ENCODE measurements around the gene ERLEC1. TPM values are rescaled to one million over a fixed set of nuclear protein-coding genes. Genes with fewer than 3 reads are reported as not detected.

ERLEC1 gene
- total RNA-seq, 2 donors from 2014 or later = 43.8 to 86.7 TPM

DNA sequence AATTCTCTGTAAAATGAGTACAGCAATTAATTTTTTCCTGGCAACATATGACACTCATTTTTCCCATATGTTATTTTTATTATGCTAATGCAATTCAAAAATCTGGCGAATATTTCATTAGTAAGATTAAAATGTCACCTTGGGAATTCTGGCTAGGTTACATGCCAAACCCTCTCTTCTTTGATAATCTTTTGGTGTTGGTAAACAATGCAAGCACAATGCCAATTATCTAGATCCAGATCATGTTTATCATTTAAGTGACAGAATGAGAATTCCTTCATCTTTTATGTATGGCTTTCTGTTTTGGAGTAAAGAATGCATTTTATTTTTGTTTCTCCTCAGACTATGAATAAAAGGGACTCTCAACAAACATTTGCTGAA lies 39.2 kb downstream of the ERLEC1 start:
- Histone ChIP-seq H3K4me1 (peaks cover 14% of the 10 kb centered on the region), H3K27ac (peak overlapping the region in 3 of 4 donors; percentile 25 to 44 (median 33)), H3K9me3 (no peaks in the 10 kb centered on the region), H3K36me3 (replicated peaks in 1 of 2; ENCODE audit: insufficient read depth in 1 of 2, low read depth in 2 of 2) (no peaks in the 10 kb centered on the region), H3K27me3 (no peaks in the 10 kb centered on the region), H3K4me3 (no peak overlapping the region)
- no peak for TF ChIP-seq POLR2A (IDR thresholded peaks at IDR 0.05)
- TF ChIP-seq, protein P1, sequence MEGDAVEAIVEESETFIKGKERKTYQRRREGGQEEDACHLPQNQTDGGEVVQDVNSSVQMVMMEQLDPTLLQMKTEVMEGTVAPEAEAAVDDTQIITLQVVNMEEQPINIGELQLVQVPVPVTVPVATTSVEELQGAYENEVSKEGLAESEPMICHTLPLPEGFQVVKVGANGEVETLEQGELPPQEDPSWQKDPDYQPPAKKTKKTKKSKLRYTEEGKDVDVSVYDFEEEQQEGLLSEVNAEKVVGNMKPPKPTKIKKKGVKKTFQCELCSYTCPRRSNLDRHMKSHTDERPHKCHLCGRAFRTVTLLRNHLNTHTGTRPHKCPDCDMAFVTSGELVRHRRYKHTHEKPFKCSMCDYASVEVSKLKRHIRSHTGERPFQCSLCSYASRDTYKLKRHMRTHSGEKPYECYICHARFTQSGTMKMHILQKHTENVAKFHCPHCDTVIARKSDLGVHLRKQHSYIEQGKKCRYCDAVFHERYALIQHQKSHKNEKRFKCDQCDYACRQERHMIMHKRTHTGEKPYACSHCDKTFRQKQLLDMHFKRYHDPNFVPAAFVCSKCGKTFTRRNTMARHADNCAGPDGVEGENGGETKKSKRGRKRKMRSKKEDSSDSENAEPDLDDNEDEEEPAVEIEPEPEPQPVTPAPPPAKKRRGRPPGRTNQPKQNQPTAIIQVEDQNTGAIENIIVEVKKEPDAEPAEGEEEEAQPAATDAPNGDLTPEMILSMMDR (IDR thresholded peaks at IDR 0.05) = no peak
- intact Hi-C loops (cut with DNase I) = no loop called here
- DNase-seq = no peak
- ATAC-seq = no peak
- WGBS, 2 donors = 39 to 46% methylated on average over 1 of the region's 1 CpG

DNA sequence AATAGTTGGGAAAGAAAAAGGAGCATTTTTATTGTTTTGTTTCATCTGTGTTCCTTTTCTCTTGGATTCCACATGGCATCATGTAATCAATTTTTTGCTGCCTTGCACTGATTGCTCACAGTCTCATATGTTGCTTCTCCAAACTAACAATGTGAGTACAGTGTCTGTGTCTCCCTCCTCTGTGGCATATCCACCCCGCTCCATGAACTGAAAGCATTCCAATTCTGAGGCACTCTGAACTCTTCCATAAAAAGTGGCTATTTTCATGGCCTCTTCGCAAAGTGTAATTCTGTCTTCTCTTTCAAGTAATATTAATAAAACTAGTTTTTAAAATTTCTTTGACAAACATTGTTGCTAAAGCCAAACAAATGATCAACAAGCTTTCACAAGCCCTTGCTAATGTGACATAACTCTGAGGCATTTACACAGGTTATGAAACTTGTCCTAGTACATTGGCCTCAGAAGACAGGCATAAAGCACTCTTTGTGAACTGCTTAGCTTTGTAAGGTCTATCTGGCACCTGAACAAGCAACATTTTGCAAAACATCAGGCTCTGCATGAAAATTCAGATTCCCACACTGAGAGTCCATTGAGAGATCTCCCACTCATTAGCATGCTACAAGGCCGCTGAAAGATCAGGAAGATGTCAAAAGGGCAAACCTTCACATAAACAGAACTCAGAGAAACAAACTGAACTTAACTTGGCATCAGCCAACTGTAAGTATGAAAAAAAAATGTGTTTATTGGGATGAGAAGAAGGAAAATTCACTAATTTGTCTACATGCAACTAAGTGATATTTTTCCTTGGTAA lies 39.9 kb downstream of the ERLEC1 start:
- WGBS, 2 donors = 44 to 59% methylated on average over 3 of the region's 3 CpGs
- DNase-seq (peak in 1 of 4 donors; percentile 43), ATAC-seq (peak; percentile 85)

DNA sequence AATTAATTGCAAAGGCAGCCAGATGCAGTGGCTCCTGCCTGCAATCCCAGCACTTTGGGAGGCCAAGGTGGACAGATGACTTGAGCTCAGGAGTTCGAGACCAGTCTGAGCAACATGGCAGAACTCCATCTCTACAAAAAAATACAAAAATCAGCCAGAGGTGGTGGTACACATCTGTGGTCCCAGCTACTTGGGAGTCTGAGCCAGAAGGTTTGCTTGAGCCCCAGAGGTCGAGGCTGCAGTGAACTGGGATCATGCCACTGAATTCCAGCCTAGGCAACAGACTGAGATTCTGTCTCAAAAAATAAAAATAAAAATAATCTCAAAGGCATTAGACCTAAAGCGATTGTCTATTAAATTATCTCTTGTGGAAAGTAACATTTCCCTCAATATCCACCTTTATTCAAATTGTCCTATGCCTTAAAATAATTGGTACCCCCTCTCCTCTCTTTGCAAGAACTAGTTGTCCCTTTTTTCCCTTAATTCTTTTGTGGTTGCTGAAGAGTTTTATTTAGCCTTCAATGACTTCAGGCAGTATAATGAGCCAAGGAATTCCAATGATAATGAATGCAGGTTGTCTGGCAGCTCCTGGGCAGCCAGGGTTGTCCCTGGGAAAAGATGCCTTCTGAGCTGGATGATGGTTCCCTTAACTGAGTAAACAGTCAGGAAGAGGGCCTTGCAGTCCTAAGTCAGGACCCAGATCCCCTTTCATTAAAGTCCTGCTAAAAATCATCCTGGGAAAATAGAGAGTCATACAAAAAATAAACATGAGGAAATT lies 40.7 kb downstream of the ERLEC1 start:
- Histone ChIP-seq H3K4me1 (peaks cover 14% of the 10 kb centered on the region), H3K4me3 (no peak overlapping the region), H3K27ac (peak overlapping the region in 2 of 4 donors; percentile 33 to 44), H3K9me3 (no peaks in the 10 kb centered on the region), H3K27me3 (no peaks in the 10 kb centered on the region), H3K36me3 (replicated peaks in 1 of 2; ENCODE audit: insufficient read depth in 1 of 2, low read depth in 2 of 2) (no peaks in the 10 kb centered on the region)
- DNase-seq (no peak), ATAC-seq (no peak)
- intact Hi-C loops (cut with DNase I) = no loop called here
- WGBS, 2 donors = 81 to 89% methylated on average over 3 of the region's 3 CpGs
- TF ChIP-seq POLR2A (IDR thresholded peaks at IDR 0.05) = no peak
- TF ChIP-seq, protein P1 (IDR thresholded peaks at IDR 0.05) = no peak

More for the DNA sequence above, 39.9 kb downstream of the ERLEC1 start:
- no peaks in the 10 kb centered on the region for H3K27me3 ChIP-seq
- H3K4me3 ChIP-seq = no peak overlapping the region
- intact Hi-C loops (cut with DNase I) = no loop called here
- peaks cover 14% of the 10 kb centered on the region for H3K4me1 ChIP-seq
- H3K27ac ChIP-seq = peak overlapping the region in 3 of 4 donors; percentile 25 to 44 (median 33)
- TF ChIP-seq, protein P1 (IDR thresholded peaks at IDR 0.05) = no peak
- TF ChIP-seq POLR2A (IDR thresholded peaks at IDR 0.05) = no peak
- H3K36me3 ChIP-seq (replicated peaks in 1 of 2; ENCODE audit: insufficient read depth in 1 of 2, low read depth in 2 of 2) = no peaks in the 10 kb centered on the region
- H3K9me3 ChIP-seq = no peaks in the 10 kb centered on the region

DNA sequence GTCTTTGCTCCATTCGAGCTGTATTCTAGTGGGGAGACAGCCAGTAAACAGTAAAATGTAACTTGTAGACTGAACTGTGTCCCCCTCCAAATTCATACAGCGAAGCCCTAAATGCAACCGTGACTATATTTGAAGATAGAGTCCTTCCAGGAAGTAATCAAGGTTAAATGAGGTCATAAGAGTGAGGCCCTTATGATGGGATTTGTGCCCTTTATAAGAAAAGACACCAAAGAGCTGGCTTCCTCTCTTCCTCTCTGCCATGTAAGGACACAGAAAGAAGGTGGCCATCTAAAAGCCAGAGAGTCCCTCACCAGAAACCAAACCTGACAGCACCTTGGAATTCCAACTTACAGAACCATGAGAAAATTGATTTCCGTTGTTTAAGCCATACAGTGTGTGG lies 41.5 kb downstream of the ERLEC1 start:
- no peak for TF ChIP-seq POLR2A (IDR thresholded peaks at IDR 0.05)
- TF ChIP-seq, protein P1 (IDR thresholded peaks at IDR 0.05) = no peak
- intact Hi-C loops (cut with DNase I) = no loop called here
- DNase-seq = no peak
- Histone ChIP-seq H3K9me3 (no peaks in the 10 kb centered on the region), H3K36me3 (replicated peaks in 1 of 2; ENCODE audit: insufficient read depth in 1 of 2, low read depth in 2 of 2) (no peaks in the 10 kb centered on the region), H3K4me3 (no peak overlapping the region), H3K27ac (peak overlapping the region in 2 of 4 donors; percentile 33 to 44), H3K27me3 (no peaks in the 10 kb centered on the region), H3K4me1 (peaks cover 14% of the 10 kb centered on the region)
- ATAC-seq = no peak
- 90 to 97% methylated on average over 4 of the region's 4 CpGs for WGBS, 2 donors

Measured in body of pancreas (tissue), 4 donors.